Adipose tissue (tissue), 3 donors: Measurements from ENCODE around the gene TOX2. TPM values are rescaled to one million over a fixed set of nuclear protein-coding genes. Genes with fewer than 3 reads are reported as not detected.

Source experiments
- H3K27ac ChIP-seq: one replicate; pipeline ENCODE4 v1.5.1; 2013; ENCODE audit warnings: low read depth, low read length
- WGBS, 3 donors: extraction: QIAGEN DNeasy Blood & Tissue Kit; methylation state at CpG; one replicate each; pipeline ENCODE4 v1.1.7; 2013; 5-methylcytosine and 5-hydroxymethylcytosine counted together
- polyA plus RNA-seq, 3 donors: library from polyadenylated mRNA; stranded (reverse); fragments of 200-250 nt; gene quantifications; one replicate each; pipeline ENCODE4 v1.2.3, GENCODE V29; 2013
- donor health status: healthy with polysubstance abuse.
- donor health status: Bipolar disorder and iron deficiency.
- donor health status: healthy.

TOX2 gene
- polyA plus RNA-seq, 3 donors, result 1.4 to 9.9 (median 2.3) TPM

GRCh38 chr20:43913291-43914025 is 1.2 kb upstream of the TOX2 start:
- H3K27ac ChIP-seq, result no peak overlapping the region
- 91 to 96% (median 92%) methylated on average over 3 of the region's 3 CpGs for WGBS, 3 donors

GRCh38 chr20:43915211-43916072 is 790 bp downstream of the TOX2 start:
- WGBS, 3 donors, result 3 to 5% (median 4%) methylated on average over 62 to 66 of the region's 66 CpGs
- H3K27ac ChIP-seq, result no peak overlapping the region

GRCh38 chr20:43916073-43916880 is 1.6 kb downstream of the TOX2 start:
- WGBS, 3 donors, result 5 to 11% (median 7%) methylated on average over 49 to 50 of the region's 50 CpGs
- H3K27ac ChIP-seq, result no peak overlapping the region

- H3K27ac ChIP-seq, result no peak overlapping the region
- WGBS, 3 donors, result 34 to 52% (median 45%) methylated on average over 9 of the region's 9 CpGs
Observed at GRCh38 chr20:43916881-43917371, 2.3 kb downstream of the TOX2 start.

- H3K27ac ChIP-seq, result no peak overlapping the region
- 76 to 92% (median 84%) methylated on average over 9 of the region's 9 CpGs for WGBS, 3 donors
Observed at GRCh38 chr20:43917380-43917779, 2.7 kb downstream of the TOX2 start.

- 75 to 87% (median 85%) methylated on average over 6 of the region's 6 CpGs for WGBS, 3 donors
- no peak overlapping the region for H3K27ac ChIP-seq
Observed at GRCh38 chr20:43919686-43920403, 5.2 kb downstream of the TOX2 start.

- no peak overlapping the region for H3K27ac ChIP-seq
- 93 to 97% (median 94%) methylated on average over 4 of the region's 4 CpGs for WGBS, 3 donors
Observed at GRCh38 chr20:43920797-43921196, 6.1 kb downstream of the TOX2 start.

- H3K27ac ChIP-seq, result no peak overlapping the region
- WGBS, 3 donors, result 69 to 85% (median 70%) methylated on average over 2 of the region's 2 CpGs
Observed at GRCh38 chr20:43921227-43921780, 6.7 kb downstream of the TOX2 start.

GRCh38 chr20:43922614-43923013 is 8.0 kb downstream of the TOX2 start:
- WGBS, 3 donors, result 59 to 81% (median 78%) methylated on average over 2 of the region's 2 CpGs
- no peak overlapping the region for H3K27ac ChIP-seq

- WGBS, 3 donors, result 54 to 89% (median 86%) methylated on average over 3 of the region's 3 CpGs
- H3K27ac ChIP-seq, result no peak overlapping the region
Observed at GRCh38 chr20:43923322-43923721, 8.7 kb downstream of the TOX2 start.

- H3K27ac ChIP-seq, result no peak overlapping the region
- 77 to 88% (median 84%) methylated on average over 4 of the region's 4 CpGs for WGBS, 3 donors
Observed at GRCh38 chr20:43923917-43924316, 9.3 kb downstream of the TOX2 start.

- no peak overlapping the region for H3K27ac ChIP-seq
Observed at GRCh38 chr20:43925215-43925614, 10.6 kb downstream of the TOX2 start.

GRCh38 chr20:43925801-43926200 is 11.1 kb downstream of the TOX2 start:
- no peak overlapping the region for H3K27ac ChIP-seq
- WGBS, 3 donors, result 28 to 35% (median 33%) methylated on average over 5 of the region's 5 CpGs

More at GRCh38 chr20:43925215-43925614, 10.6 kb downstream of the TOX2 start:
- WGBS, 3 donors, result 61 to 80% (median 77%) methylated on average over 10 of the region's 10 CpGs

GRCh38 chr20:43926287-43927050 is 11.8 kb downstream of the TOX2 start:
- 63 to 78% (median 74%) methylated on average over 10 of the region's 10 CpGs for WGBS, 3 donors
- H3K27ac ChIP-seq, result no peak overlapping the region

GRCh38 chr20:43931976-43932375 is 17.3 kb downstream of the TOX2 start:
- H3K27ac ChIP-seq, result no peak overlapping the region
- 69 to 96% (median 89%) methylated on average over 2 of the region's 2 CpGs for WGBS, 3 donors

- H3K27ac ChIP-seq, result no peak overlapping the region
- WGBS, 3 donors, result 78 to 84% (median 81%) methylated on average over 3 of the region's 3 CpGs
Observed at GRCh38 chr20:43934833-43935232, 20.2 kb downstream of the TOX2 start.
